ENCODE data around the gene SP3. TPM values are rescaled to one million over a fixed set of nuclear protein-coding genes. Genes with fewer than 3 reads are reported as not detected.

Gene SP3
- total and polyA plus RNA-seq, 3 experiments from 2014 or later = 61.0 to 98.4 (median 93.0) TPM

DNA sequence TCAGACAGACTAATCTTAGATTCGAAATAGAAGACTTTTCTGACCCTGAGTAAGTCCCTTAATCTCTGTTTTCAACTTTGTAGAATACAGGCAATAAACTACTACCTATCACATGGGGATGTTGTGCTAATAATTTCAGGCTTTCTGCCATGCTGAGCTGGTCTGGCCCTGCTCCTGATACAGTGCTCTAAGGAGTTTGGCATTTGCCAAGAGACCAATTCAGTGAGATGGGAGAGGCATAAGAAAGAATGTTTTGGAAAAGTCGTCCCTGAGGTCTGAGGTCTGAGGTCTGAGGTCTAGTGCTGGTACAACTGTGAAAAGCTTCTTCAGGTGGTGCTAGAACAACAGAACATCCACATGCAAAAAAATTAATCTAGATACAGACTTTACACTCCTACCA lies 35.9 kb upstream of the SP3 start:
- Mint-ChIP-seq H3K27ac (no peak overlapping the region), H3K27me3 (peaks cover 4 to 20% of the 10 kb centered on the region in 2 donors), H3K4me3 (no peak overlapping the region), H3K9me3 (no peaks in the 10 kb centered on the region), H3K36me3 (no peaks in the 10 kb centered on the region), H3K4me1 (peaks cover 5 to 7% (median 6%) of the 10 kb centered on the region in 3 donors)
- no peaks in the 10 kb centered on the region for H3K4me1 ChIP-seq (ENCODE audit: insufficient read depth, low read length)
- H3K27ac ChIP-seq (ENCODE audit: low read depth, low read length) = no peak overlapping the region
- no peak for DNase-seq
- no peaks in the 10 kb centered on the region for H3K36me3 ChIP-seq (ENCODE audit: insufficient read depth, low read length)
- POLR2A ChIA-PET = no interaction called here
- CTCF ChIA-PET = no interaction called here
- H3K4me3 ChIP-seq (ENCODE audit: low read length) = no peak overlapping the region
- no peaks in the 10 kb centered on the region for H3K27me3 ChIP-seq (ENCODE audit: insufficient read depth, low read length, poor library complexity, severe bottlenecking)
- no peaks in the 10 kb centered on the region for H3K9me3 ChIP-seq (ENCODE audit: low read length)

DNA sequence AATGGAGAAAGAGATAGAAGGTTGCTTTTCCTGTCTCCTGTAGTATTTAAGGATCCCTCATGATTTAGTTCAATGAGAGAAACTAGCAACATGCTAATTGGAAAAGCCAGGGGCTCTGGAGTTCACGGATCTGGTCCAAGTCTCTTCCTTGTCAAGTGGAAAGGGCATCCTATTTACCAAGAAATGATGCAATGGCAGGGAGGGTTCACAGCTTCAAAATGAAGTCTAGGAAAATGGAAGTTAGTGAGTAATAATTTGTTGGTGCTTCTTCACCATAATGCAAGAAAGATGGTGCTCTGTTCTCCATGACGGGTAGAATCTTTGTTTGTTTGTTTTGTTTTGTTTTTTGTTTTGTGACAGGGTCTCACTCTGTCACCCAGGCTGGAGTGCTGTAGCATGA lies 34.6 kb upstream of the SP3 start:
- H3K27ac ChIP-seq (ENCODE audit: low read depth, low read length) = no peak overlapping the region
- H3K27me3 ChIP-seq (ENCODE audit: insufficient read depth, low read length, poor library complexity, severe bottlenecking) = no peaks in the 10 kb centered on the region
- Mint-ChIP-seq H3K4me3 (no peak overlapping the region), H3K27me3 (peaks cover 4 to 18% of the 10 kb centered on the region in 2 donors), H3K4me1 (peaks cover 5 to 11% (median 10%) of the 10 kb centered on the region in 3 donors), H3K9me3 (no peaks in the 10 kb centered on the region), H3K36me3 (no peaks in the 10 kb centered on the region), H3K27ac (peak overlapping the region in 1 of 8 donors; percentile 25)
- no peaks in the 10 kb centered on the region for H3K36me3 ChIP-seq (ENCODE audit: insufficient read depth, low read length)
- DNase-seq = no peak
- H3K9me3 ChIP-seq (ENCODE audit: low read length) = no peaks in the 10 kb centered on the region
- no peaks in the 10 kb centered on the region for H3K4me1 ChIP-seq (ENCODE audit: insufficient read depth, low read length)
- H3K4me3 ChIP-seq (ENCODE audit: low read length) = no peak overlapping the region
- ChIA-PET POLR2A (no interaction called here), CTCF (no interaction called here)

DNA sequence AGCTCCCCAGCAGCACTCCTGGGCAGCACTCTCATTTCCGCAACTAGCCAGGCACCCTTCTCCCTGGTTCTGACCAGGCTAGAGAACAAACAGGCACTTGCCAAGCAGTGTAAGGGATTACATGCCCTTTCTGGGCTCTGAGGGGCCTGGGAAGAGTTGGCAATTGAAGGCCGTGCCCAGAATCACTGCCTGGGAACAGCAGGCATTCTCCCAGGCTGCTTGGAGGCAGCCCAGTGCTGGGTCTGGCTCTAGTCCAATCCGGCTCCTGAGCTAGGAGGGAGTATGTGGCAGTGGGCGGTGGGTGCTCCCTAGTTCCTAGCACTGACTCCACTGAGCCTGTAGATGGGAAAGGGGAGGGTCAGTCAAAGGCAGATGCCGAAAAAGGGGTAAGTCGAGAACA lies 34.1 kb upstream of the SP3 start:
- Histone ChIP-seq H3K27me3 (ENCODE audit: insufficient read depth, low read length, poor library complexity, severe bottlenecking) (no peaks in the 10 kb centered on the region), H3K9me3 (ENCODE audit: low read length) (no peaks in the 10 kb centered on the region), H3K36me3 (ENCODE audit: insufficient read depth, low read length) (no peaks in the 10 kb centered on the region), H3K4me3 (ENCODE audit: low read length) (no peak overlapping the region), H3K4me1 (ENCODE audit: insufficient read depth, low read length) (no peaks in the 10 kb centered on the region), H3K27ac (ENCODE audit: low read depth, low read length) (no peak overlapping the region)
- Mint-ChIP-seq H3K4me1 (peaks cover 5 to 11% (median 10%) of the 10 kb centered on the region in 3 donors), H3K9me3 (no peaks in the 10 kb centered on the region), H3K4me3 (no peak overlapping the region), H3K36me3 (no peaks in the 10 kb centered on the region), H3K27ac (no peak overlapping the region), H3K27me3 (peaks cover 4 to 14% of the 10 kb centered on the region in 2 donors)
- ChIA-PET CTCF (no interaction called here), POLR2A (no interaction called here)
- no peak for DNase-seq

DNA sequence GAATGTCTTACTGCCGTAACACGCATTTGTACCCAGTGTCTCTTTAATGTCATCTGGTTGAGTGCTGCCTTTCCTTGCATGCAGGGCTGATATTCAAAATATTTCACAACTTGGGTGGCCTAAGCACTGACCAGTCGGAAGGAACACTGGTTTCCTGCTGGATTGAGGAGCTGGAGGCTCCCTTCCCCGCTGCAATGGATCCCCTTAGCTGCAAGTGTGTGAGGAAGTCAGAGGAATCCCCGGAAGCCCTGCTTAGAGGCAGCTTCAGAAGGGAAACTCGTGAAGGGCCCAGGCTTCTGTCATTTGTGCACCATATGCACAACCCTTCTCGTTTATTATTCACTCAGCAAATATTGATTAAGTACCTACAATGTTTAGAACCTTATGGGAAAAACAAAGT lies 33.2 kb upstream of the SP3 start:
- ChIA-PET CTCF (no interaction called here), POLR2A (interaction anchor here (0.7 kb wide), 1 partner anchor 394 kb away, joined by 4 read pairs; no protein-coding TSS in a partner anchor)
- Mint-ChIP-seq H3K9me3 (no peaks in the 10 kb centered on the region), H3K4me1 (peaks cover 5 to 11% (median 10%) of the 10 kb centered on the region in 3 donors), H3K27ac (no peak overlapping the region), H3K27me3 (peaks cover 4 to 18% of the 10 kb centered on the region in 2 donors), H3K36me3 (no peaks in the 10 kb centered on the region), H3K4me3 (no peak overlapping the region)
- H3K9me3 ChIP-seq (ENCODE audit: low read length) = no peaks in the 10 kb centered on the region
- no peak overlapping the region for H3K27ac ChIP-seq (ENCODE audit: low read depth, low read length)
- no peaks in the 10 kb centered on the region for H3K4me1 ChIP-seq (ENCODE audit: insufficient read depth, low read length)
- H3K36me3 ChIP-seq (ENCODE audit: insufficient read depth, low read length) = no peaks in the 10 kb centered on the region
- H3K4me3 ChIP-seq (ENCODE audit: low read length) = no peak overlapping the region
- no peaks in the 10 kb centered on the region for H3K27me3 ChIP-seq (ENCODE audit: insufficient read depth, low read length, poor library complexity, severe bottlenecking)
- no peak for DNase-seq

DNA sequence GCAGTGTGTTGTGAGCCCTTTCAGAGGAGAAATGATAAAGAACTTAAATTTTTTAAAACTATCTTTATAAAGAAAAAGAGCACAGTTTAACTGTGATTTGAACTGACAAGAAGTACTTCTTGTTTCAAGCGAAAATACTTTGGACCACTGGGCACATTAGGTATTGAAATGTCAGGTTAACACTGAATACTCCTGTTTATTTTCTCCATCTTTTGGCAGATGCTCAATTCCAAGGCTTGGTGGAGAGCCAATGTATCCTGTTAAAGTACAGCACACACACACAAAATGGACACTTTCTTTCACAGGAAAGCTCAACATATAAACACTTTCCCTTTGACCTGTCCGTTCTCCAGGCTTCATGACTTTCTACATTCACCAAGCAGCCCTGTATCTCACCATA lies 32.6 kb upstream of the SP3 start:
- CTCF ChIA-PET = no interaction called here
- H3K4me1 ChIP-seq (ENCODE audit: insufficient read depth, low read length) = no peaks in the 10 kb centered on the region

DNA sequence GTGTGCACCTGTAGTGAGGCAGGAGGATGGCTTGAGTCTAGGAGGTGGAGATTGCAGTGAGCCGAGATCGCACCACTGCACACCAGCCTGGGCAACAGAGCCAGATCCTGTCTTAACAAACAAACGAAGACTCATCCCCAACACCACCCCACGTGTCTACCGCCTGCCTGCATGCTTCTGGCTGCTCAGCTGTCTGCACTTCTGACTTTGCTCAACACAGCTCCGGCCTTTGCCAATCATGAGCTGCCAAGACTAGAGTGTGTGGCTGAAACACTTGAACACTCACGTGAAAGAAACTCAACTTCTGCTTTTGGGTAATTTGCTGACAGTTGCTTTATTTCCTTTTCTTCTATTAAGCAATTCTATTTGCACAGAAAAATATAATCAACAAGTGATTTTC lies 32.1 kb upstream of the SP3 start:
- Mint-ChIP-seq H3K27me3 (peaks cover 8 to 23% of the 10 kb centered on the region in 2 donors), H3K4me3 (no peak overlapping the region), H3K36me3 (peaks cover 0 to 4% (median 0%) of the 10 kb centered on the region in 3 donors), H3K27ac (no peak overlapping the region), H3K4me1 (peaks cover 5 to 11% (median 10%) of the 10 kb centered on the region in 3 donors), H3K9me3 (no peaks in the 10 kb centered on the region)
- no peak overlapping the region for H3K27ac ChIP-seq (ENCODE audit: low read depth, low read length)
- POLR2A ChIA-PET = no interaction called here
- H3K9me3 ChIP-seq (ENCODE audit: low read length) = no peaks in the 10 kb centered on the region
- DNase-seq = no peak
- H3K4me1 ChIP-seq (ENCODE audit: insufficient read depth, low read length) = no peaks in the 10 kb centered on the region
- H3K4me3 ChIP-seq (ENCODE audit: low read length) = no peak overlapping the region
- H3K27me3 ChIP-seq (ENCODE audit: insufficient read depth, low read length, poor library complexity, severe bottlenecking) = no peaks in the 10 kb centered on the region
- no peaks in the 10 kb centered on the region for H3K36me3 ChIP-seq (ENCODE audit: insufficient read depth, low read length)
- CTCF ChIA-PET = no interaction called here

More for the DNA sequence above, 32.6 kb upstream of the SP3 start:
- Histone ChIP-seq H3K36me3 (ENCODE audit: insufficient read depth, low read length) (no peaks in the 10 kb centered on the region), H3K9me3 (ENCODE audit: low read length) (no peaks in the 10 kb centered on the region), H3K27me3 (ENCODE audit: insufficient read depth, low read length, poor library complexity, severe bottlenecking) (no peaks in the 10 kb centered on the region), H3K4me3 (ENCODE audit: low read length) (no peak overlapping the region), H3K27ac (ENCODE audit: low read depth, low read length) (no peak overlapping the region)
- peak overlapping the region in 1 of 8 donors; percentile 26 for H3K27ac Mint-ChIP-seq
- POLR2A ChIA-PET = no interaction called here
- H3K9me3 Mint-ChIP-seq = no peaks in the 10 kb centered on the region
- H3K36me3 Mint-ChIP-seq = no peaks in the 10 kb centered on the region
- H3K27me3 Mint-ChIP-seq = peaks cover 4 to 19% of the 10 kb centered on the region in 2 donors
- peaks cover 5 to 11% (median 10%) of the 10 kb centered on the region in 3 donors for H3K4me1 Mint-ChIP-seq
- no peak overlapping the region for H3K4me3 Mint-ChIP-seq
- DNase-seq = no peak

DNA sequence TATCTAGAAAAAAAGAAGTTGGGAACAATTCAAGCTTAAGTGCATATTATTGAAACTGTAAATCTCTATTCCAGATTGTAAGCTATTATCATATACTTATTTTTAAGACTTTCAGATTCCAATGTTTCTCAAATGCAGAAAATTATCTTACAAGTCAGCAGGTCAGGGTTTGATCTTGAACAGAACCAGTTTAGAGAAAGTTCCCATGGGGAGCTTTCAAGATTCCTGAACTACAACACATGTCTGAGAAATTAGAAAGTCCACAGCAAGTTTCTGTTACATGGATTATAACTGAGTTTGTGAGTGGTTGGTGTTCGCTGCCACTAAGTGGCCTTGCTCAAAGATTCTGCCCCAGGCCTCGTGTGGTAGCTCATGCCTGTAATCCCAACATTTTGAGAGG lies 31.6 kb upstream of the SP3 start:
- Mint-ChIP-seq H3K9me3 (no peaks in the 10 kb centered on the region), H3K4me3 (no peak overlapping the region), H3K27ac (peak overlapping the region in 1 of 8 donors; percentile 8), H3K36me3 (peaks cover 0 to 5% (median 0%) of the 10 kb centered on the region in 3 donors), H3K27me3 (peaks cover 8 to 24% of the 10 kb centered on the region in 2 donors), H3K4me1 (peaks cover 5 to 11% (median 10%) of the 10 kb centered on the region in 3 donors)
- Histone ChIP-seq H3K27ac (ENCODE audit: low read depth, low read length) (no peak overlapping the region), H3K4me3 (ENCODE audit: low read length) (no peak overlapping the region), H3K36me3 (ENCODE audit: insufficient read depth, low read length) (no peaks in the 10 kb centered on the region), H3K4me1 (ENCODE audit: insufficient read depth, low read length) (no peaks in the 10 kb centered on the region), H3K27me3 (ENCODE audit: insufficient read depth, low read length, poor library complexity, severe bottlenecking) (no peaks in the 10 kb centered on the region), H3K9me3 (ENCODE audit: low read length) (no peaks in the 10 kb centered on the region)
- no peak for DNase-seq
- CTCF ChIA-PET = interaction anchor here (1.4 kb wide), 1 partner anchor 10 kb away, joined by 3 read pairs; no protein-coding TSS in a partner anchor
- POLR2A ChIA-PET = no interaction called here

DNA sequence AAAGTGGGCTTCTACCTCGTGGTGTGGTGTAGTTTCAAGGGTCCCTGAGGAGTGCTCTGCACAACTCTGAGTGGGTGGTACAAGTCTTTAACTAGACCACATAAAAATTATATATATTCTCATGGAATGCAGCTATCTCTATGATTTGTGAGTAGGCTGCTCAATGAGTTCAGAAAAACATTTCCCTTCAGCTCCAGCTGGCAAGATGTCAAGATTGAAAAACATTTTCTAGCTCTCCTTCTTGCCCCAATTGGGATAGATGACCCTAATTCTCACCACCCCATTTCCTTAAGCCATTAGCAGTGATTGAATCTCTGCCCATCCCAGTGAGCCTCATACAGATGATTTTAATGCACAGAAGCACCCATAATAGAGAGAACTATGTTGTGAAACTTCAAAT lies 28.3 kb upstream of the SP3 start:
- Histone ChIP-seq H3K27ac (ENCODE audit: low read depth, low read length) (no peak overlapping the region), H3K27me3 (ENCODE audit: insufficient read depth, low read length, poor library complexity, severe bottlenecking) (no peaks in the 10 kb centered on the region), H3K9me3 (ENCODE audit: low read length) (no peaks in the 10 kb centered on the region), H3K4me3 (ENCODE audit: low read length) (no peak overlapping the region), H3K36me3 (ENCODE audit: insufficient read depth, low read length) (no peaks in the 10 kb centered on the region), H3K4me1 (ENCODE audit: insufficient read depth, low read length) (no peaks in the 10 kb centered on the region)
- Mint-ChIP-seq H3K4me3 (no peak overlapping the region), H3K9me3 (no peaks in the 10 kb centered on the region), H3K27me3 (peaks cover 13 to 22% of the 10 kb centered on the region in 2 donors), H3K36me3 (peaks cover 0 to 5% (median 0%) of the 10 kb centered on the region in 3 donors), H3K4me1 (peaks cover 5 to 11% (median 10%) of the 10 kb centered on the region in 3 donors), H3K27ac (no peak overlapping the region)
- CTCF ChIA-PET = no interaction called here
- no peak for DNase-seq
- POLR2A ChIA-PET = no interaction called here

Data from CD8-positive, alpha-beta memory T cell (primary cell).